Mucosa of stomach (tissue), 1 donor: Measurements from ENCODE around the gene ACOT7.

ENCODE experiments used
- H3K27me3 ChIP-seq: one replicate; pipeline ENCODE4 v1.7.0; 2013; ENCODE audit warnings: mild to moderate bottlenecking, low read length; ENCODE audit not compliant: control insufficient read depth, insufficient read depth
- H3K36me3 ChIP-seq: one replicate; pipeline ENCODE4 v1.7.0; 2013; ENCODE audit warnings: low read length; ENCODE audit not compliant: control insufficient read depth, insufficient read depth
- H3K4me1 ChIP-seq: one replicate; pipeline ENCODE4 v1.7.0; 2013; ENCODE audit warnings: mild to moderate bottlenecking, low read length; ENCODE audit not compliant: control insufficient read depth, insufficient read depth
- H3K4me3 ChIP-seq: one replicate; pipeline ENCODE4 v1.7.0; 2013; ENCODE audit warnings: low read length
- H3K9ac ChIP-seq: one replicate; pipeline ENCODE4 v1.7.0; 2013; ENCODE audit warnings: mild to moderate bottlenecking, low read length, moderate library complexity
- H3K9me3 ChIP-seq: one replicate; pipeline ENCODE4 v1.7.0; 2013; ENCODE audit warnings: mild to moderate bottlenecking, low read length, moderate library complexity; ENCODE audit not compliant: control insufficient read depth
- donor health status: Pancreatic carcinoma.

Gene ACOT7

DNA sequence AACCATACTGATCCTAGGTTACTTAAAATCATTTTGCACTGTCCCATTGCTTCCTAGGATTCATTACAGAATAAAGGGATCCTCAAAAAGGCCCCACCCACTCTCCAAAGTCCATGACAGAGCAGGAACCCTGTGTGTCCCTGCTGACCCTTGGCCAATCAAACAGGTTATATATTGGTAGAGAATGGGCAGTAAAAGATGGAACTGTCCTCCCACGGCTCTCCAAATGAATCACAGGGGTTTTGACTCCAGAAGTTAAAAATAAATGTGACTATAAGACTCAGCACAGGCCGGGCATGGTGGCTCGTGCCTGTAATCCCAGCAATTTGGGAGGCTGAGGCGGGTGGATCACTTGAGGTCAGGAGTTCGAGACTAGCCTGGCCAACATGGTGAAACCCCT is 65.5 kb downstream of the ACOT7 start:
- peaks cover 40% of the 10 kb centered on the region for H3K4me1 ChIP-seq
- H3K4me3 ChIP-seq = no peak overlapping the region
- no peak overlapping the region for H3K9ac ChIP-seq
- no peaks in the 10 kb centered on the region for H3K27me3 ChIP-seq
- H3K9me3 ChIP-seq = no peaks in the 10 kb centered on the region
- no peaks in the 10 kb centered on the region for H3K36me3 ChIP-seq

DNA sequence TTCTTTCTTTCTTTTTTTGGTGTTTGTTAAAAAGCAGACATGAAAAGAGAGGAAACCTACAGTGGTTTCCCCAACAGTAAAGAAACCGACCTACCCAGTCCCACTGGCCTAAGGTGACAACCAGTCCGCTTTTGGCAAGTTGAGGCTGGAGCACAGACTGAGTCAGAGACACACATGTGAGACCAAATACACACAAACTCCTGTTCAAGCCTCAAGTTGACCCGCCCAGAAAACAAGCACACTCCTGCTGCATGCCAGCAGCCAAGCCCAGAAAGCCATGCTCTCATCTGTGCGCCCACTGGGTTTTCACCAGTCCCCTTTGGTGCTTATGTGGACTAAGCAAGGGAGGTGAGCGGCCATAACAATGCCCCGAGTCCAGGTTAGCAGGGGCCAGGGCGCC is 68.1 kb downstream of the ACOT7 start:
- Histone ChIP-seq H3K4me3 (no peak overlapping the region), H3K4me1 (peaks cover 53% of the 10 kb centered on the region), H3K36me3 (no peaks in the 10 kb centered on the region), H3K9ac (no peak overlapping the region), H3K9me3 (no peaks in the 10 kb centered on the region), H3K27me3 (no peaks in the 10 kb centered on the region)

DNA sequence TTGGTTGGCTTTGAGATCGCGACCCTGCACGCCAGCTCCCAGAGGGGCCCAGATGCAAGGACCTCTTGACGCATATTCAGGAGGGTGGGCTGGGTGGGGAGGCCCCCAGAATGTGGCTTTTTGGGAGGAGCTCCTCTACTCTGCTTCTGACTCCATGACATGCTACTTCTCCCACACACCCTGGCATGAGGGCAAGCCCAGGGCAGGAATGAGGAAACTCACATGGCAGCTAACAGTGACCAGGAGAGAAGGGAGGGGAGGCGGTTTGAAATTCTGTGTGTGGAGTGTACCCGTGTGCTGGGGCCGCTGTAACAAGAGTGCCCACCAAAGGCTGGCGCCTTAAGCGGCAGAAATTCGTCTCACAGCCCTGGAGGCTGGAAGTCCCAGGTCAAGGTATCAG is 71.4 kb downstream of the ACOT7 start:
- H3K9ac ChIP-seq = no peak overlapping the region
- H3K4me3 ChIP-seq = no peak overlapping the region
- no peaks in the 10 kb centered on the region for H3K36me3 ChIP-seq
- H3K9me3 ChIP-seq = no peaks in the 10 kb centered on the region
- peaks cover 42% of the 10 kb centered on the region for H3K4me1 ChIP-seq
- H3K27me3 ChIP-seq = no peaks in the 10 kb centered on the region

DNA sequence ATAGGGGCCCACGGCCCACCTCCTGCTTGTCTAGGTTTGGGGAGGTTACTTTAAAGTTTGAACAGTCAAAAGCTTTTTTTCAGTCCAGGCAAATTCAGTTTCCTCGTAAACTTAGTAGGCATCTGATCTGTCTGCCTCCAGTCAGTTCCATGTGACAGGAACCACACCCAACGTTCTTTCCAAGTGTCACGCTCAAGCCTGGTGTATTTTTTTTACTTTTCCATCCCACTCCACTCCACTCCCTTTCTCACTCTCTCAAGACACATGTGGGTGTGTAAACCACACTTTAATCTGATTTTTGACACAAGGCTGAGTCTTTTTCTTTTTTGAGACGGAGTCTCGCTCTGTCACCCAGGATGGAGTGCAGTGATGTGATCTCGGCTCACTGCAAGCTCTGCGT is 72.4 kb downstream of the ACOT7 start:
- Histone ChIP-seq H3K4me3 (no peak overlapping the region), H3K9me3 (no peaks in the 10 kb centered on the region), H3K36me3 (no peaks in the 10 kb centered on the region), H3K27me3 (no peaks in the 10 kb centered on the region), H3K4me1 (peaks cover 41% of the 10 kb centered on the region), H3K9ac (no peak overlapping the region)

DNA sequence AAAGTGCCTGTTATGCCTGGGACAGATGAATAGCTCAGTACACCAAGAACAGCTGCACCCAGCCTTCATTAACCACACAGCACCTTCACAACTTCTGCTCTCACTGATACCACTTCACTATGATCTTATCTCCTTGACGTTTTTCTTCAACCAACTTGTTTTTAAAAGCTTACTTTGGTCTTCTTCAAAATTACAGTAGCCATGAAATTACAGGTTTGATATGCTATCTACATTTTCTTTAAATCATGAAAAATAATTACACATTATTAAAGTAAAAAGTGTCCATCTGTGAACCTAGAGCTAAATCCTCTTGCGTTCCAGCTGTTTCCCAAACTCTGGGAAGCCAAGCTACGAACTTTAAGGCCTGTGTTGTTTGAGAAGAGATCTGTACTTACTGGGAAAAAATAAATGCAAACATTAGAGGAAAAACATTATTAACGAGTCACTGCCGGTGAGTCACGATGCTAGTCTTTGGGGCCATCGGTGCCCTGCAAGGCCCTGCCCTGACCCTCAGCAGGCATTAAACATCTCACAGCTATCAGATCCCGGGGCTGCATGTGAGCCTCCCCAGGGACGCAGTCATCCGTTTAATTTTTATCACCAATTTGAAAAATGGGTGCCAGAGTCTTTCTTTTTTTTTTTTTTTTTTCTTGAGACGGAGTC is 76.3 kb downstream of the ACOT7 start:
- Histone ChIP-seq H3K4me3 (no peak overlapping the region), H3K9me3 (no peaks in the 10 kb centered on the region), H3K4me1 (peaks cover 14% of the 10 kb centered on the region), H3K27me3 (no peaks in the 10 kb centered on the region), H3K36me3 (no peaks in the 10 kb centered on the region), H3K9ac (no peak overlapping the region)

DNA sequence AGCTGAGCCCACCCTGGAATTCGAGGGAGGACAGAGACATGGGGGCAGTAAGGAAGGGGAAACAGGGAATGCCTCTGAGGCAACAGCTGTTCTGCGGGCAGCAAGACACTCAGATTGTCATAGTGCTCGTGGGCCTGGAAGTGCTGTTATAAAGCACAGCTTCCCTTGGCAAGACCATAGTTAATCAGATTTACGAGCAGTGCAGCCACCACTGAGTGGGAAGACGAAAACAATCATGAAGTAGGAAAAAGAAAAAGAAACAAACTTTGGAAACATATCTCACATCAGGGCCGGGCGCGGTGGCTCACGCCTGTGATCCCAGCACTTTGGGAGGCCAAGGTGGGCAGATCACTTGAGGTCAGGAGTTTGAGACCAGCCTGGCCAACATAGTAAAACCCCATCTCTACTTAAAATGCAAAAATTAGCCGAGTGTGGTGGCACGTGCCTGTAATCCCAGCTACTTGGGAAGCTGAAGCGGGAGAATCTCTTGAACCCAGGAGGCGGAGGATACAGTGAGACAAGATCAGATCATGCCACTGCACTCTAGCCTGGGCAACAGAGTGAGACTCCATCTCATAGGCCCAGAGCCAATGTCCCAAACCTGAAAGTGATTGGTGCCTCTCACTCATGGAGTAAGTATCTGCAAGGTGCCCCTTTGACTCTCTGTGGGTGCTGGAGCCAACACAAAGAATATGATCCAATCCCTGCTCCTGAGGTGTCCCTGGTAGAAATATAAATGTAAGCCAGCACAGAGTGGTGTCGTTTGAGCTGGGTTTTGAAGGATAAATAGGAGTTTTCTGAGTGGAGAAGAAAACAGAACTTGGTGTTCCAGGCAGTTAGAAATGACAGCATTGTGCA is 77.1 kb downstream of the ACOT7 start:
- Histone ChIP-seq H3K9me3 (no peaks in the 10 kb centered on the region), H3K4me1 (peaks cover 9% of the 10 kb centered on the region), H3K4me3 (no peak overlapping the region), H3K36me3 (no peaks in the 10 kb centered on the region), H3K27me3 (no peaks in the 10 kb centered on the region), H3K9ac (no peak overlapping the region)

DNA sequence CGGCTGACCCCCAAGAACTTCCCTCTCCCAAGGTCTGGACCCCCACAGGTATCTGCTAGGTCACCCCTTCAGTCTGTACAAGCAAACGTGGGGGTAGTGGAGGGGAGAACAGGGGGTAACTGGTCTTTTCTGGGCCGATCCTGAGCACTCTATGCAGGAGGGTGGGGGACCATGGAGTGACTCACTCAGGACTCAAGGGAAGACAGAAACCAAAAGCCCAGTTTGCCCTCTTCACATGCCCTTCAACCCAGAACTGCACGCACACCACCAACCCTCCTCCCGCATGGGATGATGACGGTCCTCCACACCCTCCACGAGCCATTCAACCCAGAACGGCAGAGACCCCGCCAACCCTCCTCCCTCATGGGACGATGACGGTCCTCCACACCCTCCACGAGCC is 79.1 kb downstream of the ACOT7 start:
- Histone ChIP-seq H3K9me3 (no peaks in the 10 kb centered on the region), H3K4me3 (no peak overlapping the region), H3K36me3 (no peaks in the 10 kb centered on the region), H3K4me1 (no peaks in the 10 kb centered on the region), H3K27me3 (no peaks in the 10 kb centered on the region), H3K9ac (no peak overlapping the region)

DNA sequence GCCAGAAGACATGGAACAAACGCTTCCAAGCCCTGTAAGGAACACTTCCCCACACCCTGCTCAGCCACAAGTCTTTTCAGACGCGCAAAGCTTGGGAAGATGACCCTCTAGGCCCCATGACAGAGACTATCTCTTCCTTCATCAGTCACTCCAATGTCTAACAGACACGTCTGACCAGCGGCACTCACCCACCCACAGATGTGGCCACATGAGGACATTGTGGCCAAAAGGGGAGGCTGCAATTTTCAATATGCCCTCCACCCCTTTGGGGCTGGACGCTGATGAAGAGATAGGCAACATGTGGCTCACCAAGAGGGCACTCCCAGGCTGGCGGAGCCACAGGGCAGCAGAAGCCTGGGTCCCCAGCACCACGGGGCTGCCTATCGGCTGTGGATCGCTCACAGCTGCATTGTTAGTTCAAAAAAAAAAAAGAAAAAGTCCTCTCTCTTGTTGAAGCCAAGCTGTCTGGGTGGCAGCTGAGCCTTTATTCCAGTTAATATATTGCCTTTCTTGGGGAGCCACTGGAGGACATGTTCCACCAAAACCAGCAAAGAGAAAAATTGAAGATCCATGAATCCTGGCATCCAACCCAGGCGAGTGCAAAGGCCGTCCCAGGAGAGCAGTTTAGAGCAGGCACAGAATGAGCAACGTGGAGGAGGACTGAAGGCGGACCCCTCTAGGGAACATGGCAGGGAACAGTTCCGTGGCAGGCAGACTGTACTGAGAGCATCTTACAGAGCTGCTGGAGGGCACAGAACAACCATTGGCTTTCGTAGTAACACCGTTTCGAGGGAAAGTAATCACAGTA is 80.0 kb downstream of the ACOT7 start:
- H3K9ac ChIP-seq = no peak overlapping the region
- no peaks in the 10 kb centered on the region for H3K27me3 ChIP-seq
- H3K36me3 ChIP-seq = no peaks in the 10 kb centered on the region
- H3K4me1 ChIP-seq = no peaks in the 10 kb centered on the region
- no peaks in the 10 kb centered on the region for H3K9me3 ChIP-seq
- no peak overlapping the region for H3K4me3 ChIP-seq

DNA sequence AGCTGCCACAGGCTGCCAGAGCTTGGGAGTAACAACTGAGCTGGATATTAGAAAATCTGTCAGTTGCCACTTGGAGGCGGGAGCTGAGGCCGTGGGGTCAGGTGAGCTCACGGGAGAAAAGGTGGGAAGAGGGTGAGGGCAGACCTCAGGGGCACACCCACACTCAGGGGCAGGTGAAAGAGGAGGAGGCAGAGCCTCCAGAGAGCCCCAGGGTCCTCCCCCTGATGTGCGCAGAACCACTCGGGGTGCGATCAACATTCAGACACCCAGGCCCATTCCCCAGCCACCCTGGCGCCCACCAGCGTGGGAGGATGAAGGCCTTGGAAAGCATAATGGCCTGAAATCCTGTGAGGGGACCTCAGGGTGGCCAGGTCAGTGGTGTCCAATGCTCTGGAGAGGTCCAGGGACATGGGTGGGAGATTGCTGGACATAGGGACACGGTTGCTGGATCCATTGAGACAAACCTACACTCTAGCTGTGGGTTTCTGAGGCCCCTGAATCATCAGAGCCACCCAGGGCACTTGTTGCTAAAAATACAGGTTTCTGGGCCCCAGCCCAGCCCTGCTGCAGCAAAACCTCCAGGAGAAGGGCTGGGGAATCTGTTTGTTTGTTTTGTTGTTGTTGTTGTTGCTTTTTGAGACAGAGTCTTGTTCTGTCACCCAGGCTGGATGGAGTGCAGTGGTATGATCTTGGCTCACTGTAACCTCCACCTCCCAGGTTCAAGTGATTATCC is 83.3 kb downstream of the ACOT7 start:
- Histone ChIP-seq H3K27me3 (no peaks in the 10 kb centered on the region), H3K9ac (no peak overlapping the region), H3K4me3 (no peak overlapping the region), H3K36me3 (no peaks in the 10 kb centered on the region), H3K9me3 (no peaks in the 10 kb centered on the region), H3K4me1 (no peaks in the 10 kb centered on the region)

DNA sequence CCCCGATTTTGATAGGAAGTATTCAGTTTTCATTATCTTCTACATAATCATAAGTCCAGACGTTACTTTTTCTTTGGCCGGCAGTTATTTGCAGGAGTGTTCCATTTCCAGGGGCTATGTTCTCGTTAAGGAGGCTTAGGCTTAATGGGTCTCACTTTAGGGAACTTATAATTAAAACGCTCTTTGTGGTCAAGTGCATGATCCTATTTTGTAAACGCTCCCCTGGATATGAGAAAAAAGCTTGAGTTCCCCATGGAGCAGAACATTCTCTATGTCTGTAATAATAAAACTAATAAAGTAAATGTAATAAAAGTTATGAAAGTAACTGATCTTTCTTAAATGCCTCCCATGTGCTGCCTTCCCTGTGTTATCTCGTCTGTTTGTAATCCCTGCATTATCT is 84.0 kb downstream of the ACOT7 start:
- H3K4me1 ChIP-seq = no peaks in the 10 kb centered on the region
- no peaks in the 10 kb centered on the region for H3K27me3 ChIP-seq
- no peaks in the 10 kb centered on the region for H3K36me3 ChIP-seq
- no peaks in the 10 kb centered on the region for H3K9me3 ChIP-seq
- H3K4me3 ChIP-seq = no peak overlapping the region
- no peak overlapping the region for H3K9ac ChIP-seq

DNA sequence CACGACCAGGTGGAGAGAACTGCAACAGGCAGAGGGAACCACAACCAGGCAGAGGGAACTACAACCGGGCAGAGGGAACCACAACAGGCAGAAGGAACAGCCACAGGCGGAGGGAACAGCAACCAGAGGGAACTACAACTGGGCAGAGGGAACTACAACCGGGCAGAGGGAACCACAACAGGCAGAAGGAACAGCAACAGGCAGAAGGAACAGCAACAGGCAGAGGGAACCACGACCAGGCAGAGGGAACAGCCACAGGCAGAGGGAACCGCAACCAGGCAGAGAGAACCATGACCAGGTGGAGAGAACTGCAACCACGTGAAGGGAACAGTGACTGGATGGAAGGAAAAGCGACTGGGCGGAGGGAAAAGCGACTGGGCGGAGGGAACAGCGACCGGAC is 85.1 kb downstream of the ACOT7 start:
- Histone ChIP-seq H3K36me3 (no peaks in the 10 kb centered on the region), H3K4me3 (no peak overlapping the region), H3K4me1 (no peaks in the 10 kb centered on the region), H3K9ac (no peak overlapping the region), H3K27me3 (no peaks in the 10 kb centered on the region), H3K9me3 (no peaks in the 10 kb centered on the region)
